ENCODE results near the gene OR5K2.
A peak's percentile ranks its signal among the peaks of the same experiment; 100 is the strongest.

Gene OR5K2

GRCh38 chr3:98540346-98540745 is 42.9 kb downstream of the OR5K2 start:
- TF ChIP-seq CTCF (IDR thresholded peaks at IDR 0.05; ENCODE audit: borderline replicate concordance, insufficient read depth, low read depth, low read length) = no peak
- H3K4me3 ChIP-seq (ENCODE audit: low read depth, low read length) = no peak overlapping the region

- no peak overlapping the region for H3K4me3 ChIP-seq (ENCODE audit: low read depth, low read length)
- TF ChIP-seq CTCF (IDR thresholded peaks at IDR 0.05; ENCODE audit: borderline replicate concordance, insufficient read depth, low read depth, low read length) = no peak
These were observed 44.2 kb downstream of the OR5K2 start for GRCh38 chr3:98541695-98542094.

GRCh38 chr3:98542623-98543022 is 45.1 kb downstream of the OR5K2 start:
- no peak for TF ChIP-seq CTCF (IDR thresholded peaks at IDR 0.05; ENCODE audit: borderline replicate concordance, insufficient read depth, low read depth, low read length)
- no peak overlapping the region for H3K4me3 ChIP-seq (ENCODE audit: low read depth, low read length)

GRCh38 chr3:98545940-98546339 is 48.5 kb downstream of the OR5K2 start:
- no peak for TF ChIP-seq CTCF (IDR thresholded peaks at IDR 0.05; ENCODE audit: borderline replicate concordance, insufficient read depth, low read depth, low read length)
- H3K4me3 ChIP-seq (ENCODE audit: low read depth, low read length) = peak overlapping the region; percentile 27

Measured in GM12875 (cell line).